NCI-H510A (cell line): ENCODE measurements around the gene STAT5B.
A peak's percentile ranks its signal among the peaks of the same experiment; 100 is the strongest.
"Not testable (repeated sequence)": the region's sequence is repeated elsewhere in the genome, so short reads cannot be mapped to it uniquely, and the experiment has no call there.

ENCODE experiments used
- DNase-seq: peaks from one replicate; lab custom pipeline; 2025; lab: John Stamatoyannopoulos, UW

Gene STAT5B

GRCh38 chr17:42305543-42306384 is 29.6 kb upstream of the STAT5B start:
- DNase-seq, result no peak

GRCh38 chr17:42305031-42305330 is 28.8 kb upstream of the STAT5B start:
- not testable (repeated sequence) for DNase-seq

- DNase-seq, result no peak
These were observed 28.2 kb upstream of the STAT5B start for GRCh38 chr17:42304187-42305030.

- no peak for DNase-seq
These were observed 27.5 kb upstream of the STAT5B start for GRCh38 chr17:42303694-42304093.

- DNase-seq, result no peak
These were observed 24.8 kb upstream of the STAT5B start for GRCh38 chr17:42301022-42301421.

GRCh38 chr17:42299913-42300312 is 23.7 kb upstream of the STAT5B start:
- not testable (repeated sequence) for DNase-seq

GRCh38 chr17:42299361-42299760 is 23.2 kb upstream of the STAT5B start:
- not testable (repeated sequence) for DNase-seq

GRCh38 chr17:42297775-42298174 is 21.6 kb upstream of the STAT5B start:
- DNase-seq, result not testable (repeated sequence)

GRCh38 chr17:42296012-42296411 is 19.8 kb upstream of the STAT5B start:
- no peak for DNase-seq

- DNase-seq, result no peak
These were observed 18.5 kb upstream of the STAT5B start for GRCh38 chr17:42294469-42295398.

- no peak for DNase-seq
These were observed 14.9 kb upstream of the STAT5B start for GRCh38 chr17:42291129-42291528.

GRCh38 chr17:42290577-42290976 is 14.4 kb upstream of the STAT5B start:
- no peak for DNase-seq

GRCh38 chr17:42289611-42290181 is 13.5 kb upstream of the STAT5B start:
- DNase-seq, result no peak

- DNase-seq, result peak; percentile 34
These were observed 12.8 kb upstream of the STAT5B start for GRCh38 chr17:42288803-42289610.

- peak; percentile 58 for DNase-seq
These were observed 12.0 kb upstream of the STAT5B start, which contains the start of gene STAT5A for GRCh38 chr17:42287977-42288802. TSS of gene STAT5A (plus strand) at chr17:42288498. CDS start at chr17:42289412, 914 bp downstream.

- DNase-seq, result no peak
These were observed 11.2 kb upstream of the STAT5B start for GRCh38 chr17:42287305-42287976.

GRCh38 chr17:42286411-42287221 is 10.4 kb upstream of the STAT5B start:
- DNase-seq, result no peak

- DNase-seq, result no peak
These were observed 9.3 kb upstream of the STAT5B start for GRCh38 chr17:42285346-42286050.
